ENCODE results near the gene KRTAP2-2. TPM values are rescaled to one million over a fixed set of nuclear protein-coding genes. Genes with fewer than 3 reads are reported as not detected.

The KRTAP2-2 gene
- total RNA-seq, 5 donors from 2014 or later (not counting 1 experiment from before 2014, with no cell fraction given), result not detected

- H3K4me1 Mint-ChIP-seq, result no peaks in the 10 kb centered on the region
- H3K4me3 Mint-ChIP-seq, result no peak overlapping the region
- ChIA-PET POLR2A (no interaction called here), CTCF (no interaction called here)
- Histone ChIP-seq H3K9me3 (no peaks in the 10 kb centered on the region), H3K4me3 (ENCODE audit: control insufficient read depth in 1 of 2, extremely low read depth in 1 of 2, low read length in 1 of 2) (no peak overlapping the region), H3K27ac (ENCODE audit: low read length) (no peak overlapping the region), H3K27me3 (replicated peaks in 1 of 2; ENCODE audit: control insufficient read depth in 2 of 2, extremely low read depth in 1 of 2, insufficient read depth in 2 of 2, low read length in 1 of 2) (peaks cover 0 to 2% of the 10 kb centered on the region in 2 experiments), H3K4me1 (ENCODE audit: control insufficient read depth in 1 of 2, extremely low read depth in 1 of 2, insufficient read depth in 2 of 2, low read length in 2 of 2) (no peaks in the 10 kb centered on the region), H3K36me3 (ENCODE audit: control insufficient read depth in 2 of 2, extremely low read depth in 1 of 2, insufficient read depth in 1 of 2, low read length in 1 of 2) (no peaks in the 10 kb centered on the region)
- H3K36me3 Mint-ChIP-seq, result no peaks in the 10 kb centered on the region
- H3K27ac Mint-ChIP-seq, result no peak overlapping the region
- H3K27me3 Mint-ChIP-seq, result peaks cover 19 to 22% of the 10 kb centered on the region in 2 donors
- DNase-seq (no peak), ATAC-seq (replicated peaks in 1 of 4) (no peak)
- H3K9me3 Mint-ChIP-seq, result no peaks in the 10 kb centered on the region
Observed at GRCh38 chr17:41076788-41077187, 21.8 kb upstream of the KRTAP2-2 start.

- H3K9me3 Mint-ChIP-seq, result no peaks in the 10 kb centered on the region
- no peaks in the 10 kb centered on the region for H3K36me3 ChIP-seq (ENCODE audit: control insufficient read depth in 2 of 2, extremely low read depth in 1 of 2, insufficient read depth in 1 of 2, low read length in 1 of 2)
- H3K4me3 Mint-ChIP-seq, result no peak overlapping the region
- no CpG with 5 or more reads among the region's 2 CpGs for WGBS (ENCODE audit: insufficient coverage)
- ATAC-seq (replicated peaks in 1 of 4) (no peak), DNase-seq (no peak)
- ChIA-PET POLR2A (no interaction called here), CTCF (interaction anchor here in 1 of 2 donors (0.6 kb wide), 1 partner anchor 589 kb away, joined by 3 read pairs; no protein-coding TSS in a partner anchor)
- no peak overlapping the region for H3K4me3 ChIP-seq (ENCODE audit: control insufficient read depth in 1 of 2, extremely low read depth in 1 of 2, low read length in 1 of 2)
- H3K4me1 ChIP-seq (ENCODE audit: control insufficient read depth in 1 of 2, extremely low read depth in 1 of 2, insufficient read depth in 2 of 2, low read length in 2 of 2), result no peaks in the 10 kb centered on the region
- peaks cover 12 to 22% of the 10 kb centered on the region in 2 donors for H3K27me3 Mint-ChIP-seq
- no peak overlapping the region for H3K27ac Mint-ChIP-seq
- H3K36me3 Mint-ChIP-seq, result no peaks in the 10 kb centered on the region
- no peak overlapping the region for H3K27ac ChIP-seq (ENCODE audit: low read length)
- H3K4me1 Mint-ChIP-seq, result no peaks in the 10 kb centered on the region
- H3K9me3 ChIP-seq, result no peaks in the 10 kb centered on the region
- H3K27me3 ChIP-seq (replicated peaks in 1 of 2; ENCODE audit: control insufficient read depth in 2 of 2, extremely low read depth in 1 of 2, insufficient read depth in 2 of 2, low read length in 1 of 2), result peaks cover 0 to 2% of the 10 kb centered on the region in 2 experiments
Observed at GRCh38 chr17:41073676-41074075, 18.6 kb upstream of the KRTAP2-2 start.

GRCh38 chr17:41071606-41072360 is 16.8 kb upstream of the KRTAP2-2 start:
- no peaks in the 10 kb centered on the region for H3K9me3 ChIP-seq
- DNase-seq, result no peak
- H3K36me3 ChIP-seq (ENCODE audit: control insufficient read depth in 2 of 2, extremely low read depth in 1 of 2, insufficient read depth in 1 of 2, low read length in 1 of 2), result no peaks in the 10 kb centered on the region
- H3K4me3 ChIP-seq (ENCODE audit: control insufficient read depth in 1 of 2, extremely low read depth in 1 of 2, low read length in 1 of 2), result no peak overlapping the region
- Mint-ChIP-seq H3K9me3 (no peaks in the 10 kb centered on the region), H3K4me3 (no peak overlapping the region), H3K4me1 (no peaks in the 10 kb centered on the region), H3K36me3 (no peaks in the 10 kb centered on the region), H3K27ac (no peak overlapping the region), H3K27me3 (peaks cover 9 to 22% of the 10 kb centered on the region in 2 donors)
- ChIA-PET CTCF (no interaction called here), POLR2A (no interaction called here)
- ATAC-seq (replicated peaks in 1 of 4), result no peak
- no peak overlapping the region for H3K27ac ChIP-seq (ENCODE audit: low read length)
- H3K27me3 ChIP-seq (replicated peaks in 1 of 2; ENCODE audit: control insufficient read depth in 2 of 2, extremely low read depth in 1 of 2, insufficient read depth in 2 of 2, low read length in 1 of 2), result peaks cover 0 to 2% of the 10 kb centered on the region in 2 experiments
- H3K4me1 ChIP-seq (ENCODE audit: control insufficient read depth in 1 of 2, extremely low read depth in 1 of 2, insufficient read depth in 2 of 2, low read length in 2 of 2), result no peaks in the 10 kb centered on the region
- 92% methylated on average over 2 of the region's 5 CpGs for WGBS (ENCODE audit: insufficient coverage)

GRCh38 chr17:41069031-41069430 is 14.0 kb upstream of the KRTAP2-2 start:
- Histone ChIP-seq H3K27ac (ENCODE audit: low read length) (no peak overlapping the region), H3K36me3 (ENCODE audit: control insufficient read depth in 2 of 2, extremely low read depth in 1 of 2, insufficient read depth in 1 of 2, low read length in 1 of 2) (no peaks in the 10 kb centered on the region), H3K27me3 (replicated peaks in 1 of 2; ENCODE audit: control insufficient read depth in 2 of 2, extremely low read depth in 1 of 2, insufficient read depth in 2 of 2, low read length in 1 of 2) (no peaks in the 10 kb centered on the region), H3K9me3 (no peaks in the 10 kb centered on the region), H3K4me3 (ENCODE audit: control insufficient read depth in 1 of 2, extremely low read depth in 1 of 2, low read length in 1 of 2) (no peak overlapping the region), H3K4me1 (ENCODE audit: control insufficient read depth in 1 of 2, extremely low read depth in 1 of 2, insufficient read depth in 2 of 2, low read length in 2 of 2) (no peaks in the 10 kb centered on the region)
- Mint-ChIP-seq H3K36me3 (no peaks in the 10 kb centered on the region), H3K9me3 (no peaks in the 10 kb centered on the region), H3K4me1 (no peaks in the 10 kb centered on the region), H3K27me3 (peaks cover 0 to 3% of the 10 kb centered on the region in 2 donors), H3K27ac (no peak overlapping the region), H3K4me3 (no peak overlapping the region)
- DNase-seq, result no peak
- ChIA-PET CTCF (no interaction called here), POLR2A (no interaction called here)
- 100% methylated on average over 1 of the region's 3 CpGs for WGBS (ENCODE audit: insufficient coverage)
- no peak for ATAC-seq (replicated peaks in 1 of 4)

GRCh38 chr17:41067281-41067680 is 12.3 kb upstream of the KRTAP2-2 start:
- ChIA-PET CTCF (no interaction called here), POLR2A (interaction anchor here in 1 of 2 donors (0.7 kb wide), 1 partner anchor 15 kb away, joined by 3 read pairs; no protein-coding TSS in a partner anchor)
- no peaks in the 10 kb centered on the region for H3K4me1 Mint-ChIP-seq
- no peaks in the 10 kb centered on the region for H3K9me3 Mint-ChIP-seq
- DNase-seq (no peak), ATAC-seq (replicated peaks in 1 of 4) (no peak)
- H3K36me3 Mint-ChIP-seq, result no peaks in the 10 kb centered on the region
- no peak overlapping the region for H3K4me3 ChIP-seq (ENCODE audit: control insufficient read depth in 1 of 2, extremely low read depth in 1 of 2, low read length in 1 of 2)
- H3K4me1 ChIP-seq (ENCODE audit: control insufficient read depth in 1 of 2, extremely low read depth in 1 of 2, insufficient read depth in 2 of 2, low read length in 2 of 2), result no peaks in the 10 kb centered on the region
- H3K27ac Mint-ChIP-seq, result no peak overlapping the region
- H3K9me3 ChIP-seq, result no peaks in the 10 kb centered on the region
- H3K36me3 ChIP-seq (ENCODE audit: control insufficient read depth in 2 of 2, extremely low read depth in 1 of 2, insufficient read depth in 1 of 2, low read length in 1 of 2), result no peaks in the 10 kb centered on the region
- no peaks in the 10 kb centered on the region for H3K27me3 ChIP-seq (replicated peaks in 1 of 2; ENCODE audit: control insufficient read depth in 2 of 2, extremely low read depth in 1 of 2, insufficient read depth in 2 of 2, low read length in 1 of 2)
- H3K27me3 Mint-ChIP-seq, result peaks cover 0 to 2% of the 10 kb centered on the region in 2 donors
- H3K27ac ChIP-seq (ENCODE audit: low read length), result no peak overlapping the region
- H3K4me3 Mint-ChIP-seq, result no peak overlapping the region

- Mint-ChIP-seq H3K27me3 (peaks cover 7 to 8% of the 10 kb centered on the region in 2 donors), H3K9me3 (no peaks in the 10 kb centered on the region), H3K36me3 (no peaks in the 10 kb centered on the region), H3K27ac (no peak within 1 kb of the TSS), H3K4me1 (no peaks in the 10 kb centered on the region), H3K4me3 (no peak within 1 kb of the TSS)
- ChIA-PET POLR2A (no interaction called here), CTCF (no interaction called here)
- Histone ChIP-seq H3K4me1 (ENCODE audit: control insufficient read depth in 1 of 2, extremely low read depth in 1 of 2, insufficient read depth in 2 of 2, low read length in 2 of 2) (no peaks in the 10 kb centered on the region), H3K4me3 (ENCODE audit: control insufficient read depth in 1 of 2, extremely low read depth in 1 of 2, low read length in 1 of 2) (no peak within 1 kb of the TSS), H3K36me3 (ENCODE audit: control insufficient read depth in 2 of 2, extremely low read depth in 1 of 2, insufficient read depth in 1 of 2, low read length in 1 of 2) (no peaks in the 10 kb centered on the region), H3K9me3 (no peaks in the 10 kb centered on the region), H3K27ac (ENCODE audit: low read length) (no peak within 1 kb of the TSS), H3K27me3 (replicated peaks in 1 of 2; ENCODE audit: control insufficient read depth in 2 of 2, extremely low read depth in 1 of 2, insufficient read depth in 2 of 2, low read length in 1 of 2) (no peaks in the 10 kb centered on the region)
- WGBS (ENCODE audit: insufficient coverage), result 96% methylated on average over 4 of the region's 6 CpGs
- DNase-seq (no peak), ATAC-seq (replicated peaks in 1 of 4) (no peak)
Observed at GRCh38 chr17:41065829-41066624, 11.0 kb upstream of the KRTAP2-2 start, which contains the start of gene KRTAP2-4. TSS of gene KRTAP2-4 (minus strand) at chr17:41065879. CDS start at chr17:41065845, 34 bp downstream.
